DND-41 (cell line): ENCODE data around the gene STAT6.

ENCODE experiments used
- ATAC-seq: fragments of 200-7000 bp; cut with Tn5 transposase; 3 replicates; pipeline ENCODE4 v1.9.1; 2021; ENCODE audit warnings: low read depth; ENCODE audit not compliant: insufficient read depth
- DNase-seq: peaks from one replicate; pipeline ENCODE4 v3.0.0-alpha.2; 2020
- H2AFZ ChIP-seq: 2 replicates; pipeline ENCODE4 v1.6.0; 2012; ENCODE audit warnings: low read depth, low read length
- H3K27ac ChIP-seq: 2 replicates; pipeline ENCODE4 v1.5.1; 2012; ENCODE audit warnings: low read length, inconsistent platforms
- H3K27me3 ChIP-seq: fragments of 200-600 bp; sonication (generic); 2 replicates; pipeline ENCODE4 v1.6.0; 2012; ENCODE audit warnings: low read length, mild to moderate bottlenecking, inconsistent platforms; ENCODE audit not compliant: insufficient read depth, poor library complexity
- H3K36me3 ChIP-seq: 2 replicates; pipeline ENCODE4 v1.5.1; 2012; ENCODE audit warnings: low read length, inconsistent platforms; ENCODE audit not compliant: insufficient read depth
- H3K4me1 ChIP-seq: 2 replicates; pipeline ENCODE4 v1.5.1; 2012; ENCODE audit warnings: mild to moderate bottlenecking, low read length; ENCODE audit not compliant: insufficient read depth
- H3K4me2 ChIP-seq: 2 replicates; pipeline ENCODE4 v1.6.0; 2012; ENCODE audit warnings: mild to moderate bottlenecking, moderate library complexity, low read length, inconsistent platforms; ENCODE audit not compliant: insufficient read depth
- H3K4me3 ChIP-seq, 2 experiments: fragments of 200-600 bp in 1 of 2; shearing (Covaris generic) in 1 of 2; 2 replicates each; pipeline ENCODE4 v1.5.1; 2012 to 2016; ENCODE audit warnings: inconsistent platforms in 2 of 2, low read length in 2 of 2, mild to moderate bottlenecking in 2 of 2, low read depth in 1 of 2, moderate library complexity in 1 of 2
- H3K79me2 ChIP-seq: 2 replicates; pipeline ENCODE4 v1.6.0; 2012; ENCODE audit warnings: low read length, inconsistent platforms; ENCODE audit not compliant: insufficient read depth
- H3K9ac ChIP-seq: 2 replicates; pipeline ENCODE4 v1.6.0; 2012; ENCODE audit warnings: low read depth, mild to moderate bottlenecking, inconsistent platforms, low read length, moderate library complexity
- H3K9me3 ChIP-seq: 2 replicates; pipeline ENCODE4 v1.5.1; 2012; ENCODE audit warnings: low read length, moderate library complexity, mild to moderate bottlenecking, inconsistent platforms; ENCODE audit not compliant: insufficient read depth, severe bottlenecking
- H4K20me1 ChIP-seq: 2 replicates; pipeline ENCODE4 v1.6.0; 2012; ENCODE audit warnings: low read length; ENCODE audit not compliant: insufficient read depth
- EZH2 ChIP-seq: IDR thresholded peaks from 3 replicates; pipeline ENCODE4 v1.6.1; 2012; ENCODE audit warnings: borderline replicate concordance, low read depth, mild to moderate bottlenecking, moderate library complexity, low read length, inconsistent platforms; ENCODE audit not compliant: severe bottlenecking
- TF ChIP-seq, protein P1 (sequence below): IDR thresholded peaks from 2 replicates; pipeline ENCODE4 v1.5.1; 2012; ENCODE audit warnings: borderline replicate concordance, low read length, moderate library complexity, mild to moderate bottlenecking; ENCODE audit not compliant: poor library complexity, severe bottlenecking; ENCODE audit errors: extremely low read depth

The STAT6 gene

DNA sequence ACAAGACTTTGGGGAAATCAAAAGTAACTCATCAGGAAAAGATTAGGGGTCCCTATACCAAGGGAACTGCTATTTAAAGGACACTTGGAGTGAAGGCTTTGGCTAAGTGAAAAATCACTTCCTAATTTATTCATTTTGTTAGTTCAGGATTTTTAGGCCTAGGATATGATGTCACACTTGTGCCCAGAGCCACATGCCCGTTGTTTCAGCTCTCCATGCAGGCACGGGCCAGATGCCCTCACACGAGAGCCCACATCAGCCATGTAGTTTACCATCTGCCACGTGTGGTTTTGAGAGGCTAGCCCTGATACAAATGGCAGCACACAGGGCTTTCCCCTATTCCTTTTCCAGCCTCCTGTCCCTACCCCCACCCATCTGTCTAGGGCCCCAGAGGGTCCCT lies 48.1 kb upstream of the STAT6 start:
- Histone ChIP-seq H3K27me3 (no peaks in the 10 kb centered on the region), H3K4me1 (0 out of 2 replicates have a peak, but pooled peaks cover 6% of the 10 kb centered on the region), H3K36me3 (no peaks in the 10 kb centered on the region), H3K9me3 (no peaks in the 10 kb centered on the region), H3K4me2 (no peak overlapping the region), H4K20me1 (0 out of 2 replicates have a peak, but pooled peaks cover 2% of the 10 kb centered on the region), H3K4me3 (no peak overlapping the region), H3K79me2 (no peaks in the 10 kb centered on the region), H2AFZ (no peak overlapping the region), H3K9ac (no peak overlapping the region), H3K27ac (no peak overlapping the region)
- DNase-seq (no peak), ATAC-seq (no peak)
- TF ChIP-seq, protein P1, sequence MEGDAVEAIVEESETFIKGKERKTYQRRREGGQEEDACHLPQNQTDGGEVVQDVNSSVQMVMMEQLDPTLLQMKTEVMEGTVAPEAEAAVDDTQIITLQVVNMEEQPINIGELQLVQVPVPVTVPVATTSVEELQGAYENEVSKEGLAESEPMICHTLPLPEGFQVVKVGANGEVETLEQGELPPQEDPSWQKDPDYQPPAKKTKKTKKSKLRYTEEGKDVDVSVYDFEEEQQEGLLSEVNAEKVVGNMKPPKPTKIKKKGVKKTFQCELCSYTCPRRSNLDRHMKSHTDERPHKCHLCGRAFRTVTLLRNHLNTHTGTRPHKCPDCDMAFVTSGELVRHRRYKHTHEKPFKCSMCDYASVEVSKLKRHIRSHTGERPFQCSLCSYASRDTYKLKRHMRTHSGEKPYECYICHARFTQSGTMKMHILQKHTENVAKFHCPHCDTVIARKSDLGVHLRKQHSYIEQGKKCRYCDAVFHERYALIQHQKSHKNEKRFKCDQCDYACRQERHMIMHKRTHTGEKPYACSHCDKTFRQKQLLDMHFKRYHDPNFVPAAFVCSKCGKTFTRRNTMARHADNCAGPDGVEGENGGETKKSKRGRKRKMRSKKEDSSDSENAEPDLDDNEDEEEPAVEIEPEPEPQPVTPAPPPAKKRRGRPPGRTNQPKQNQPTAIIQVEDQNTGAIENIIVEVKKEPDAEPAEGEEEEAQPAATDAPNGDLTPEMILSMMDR = no peak
- no peak for TF ChIP-seq EZH2

DNA sequence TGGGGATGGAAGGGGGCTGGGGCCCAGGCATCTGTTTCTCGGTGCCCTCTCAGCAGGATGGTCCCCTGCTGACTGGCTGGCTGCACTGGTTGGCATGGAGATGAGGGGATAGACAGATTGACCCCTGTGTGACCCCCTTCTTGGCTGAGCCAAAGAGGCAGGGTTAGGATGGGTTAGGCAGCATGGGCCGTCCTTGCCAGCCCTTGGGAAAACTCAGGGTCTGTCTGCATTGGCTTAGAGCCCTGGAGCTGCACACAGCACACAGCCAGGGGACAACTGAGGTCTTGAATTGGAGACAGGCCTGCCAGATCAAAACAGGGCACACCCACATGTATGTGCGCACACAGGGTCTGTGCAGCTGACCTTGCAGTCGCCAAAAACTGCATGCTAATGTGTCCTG lies 47.5 kb upstream of the STAT6 start:
- 0 out of 2 replicates have a peak, but pooled peaks cover 2% of the 10 kb centered on the region for H4K20me1 ChIP-seq
- H3K4me3 ChIP-seq = no peak overlapping the region
- TF ChIP-seq EZH2 = no peak
- TF ChIP-seq, protein P1 = no peak
- H3K9ac ChIP-seq = no peak overlapping the region
- H3K4me1 ChIP-seq = 0 out of 2 replicates have a peak, but pooled peaks cover 6% of the 10 kb centered on the region
- no peak overlapping the region for H3K27ac ChIP-seq
- no peaks in the 10 kb centered on the region for H3K79me2 ChIP-seq
- DNase-seq (no peak), ATAC-seq (no peak)
- H3K27me3 ChIP-seq = no peaks in the 10 kb centered on the region
- no peaks in the 10 kb centered on the region for H3K36me3 ChIP-seq
- H3K4me2 ChIP-seq = no peak overlapping the region
- H2AFZ ChIP-seq = no peak overlapping the region
- no peaks in the 10 kb centered on the region for H3K9me3 ChIP-seq

DNA sequence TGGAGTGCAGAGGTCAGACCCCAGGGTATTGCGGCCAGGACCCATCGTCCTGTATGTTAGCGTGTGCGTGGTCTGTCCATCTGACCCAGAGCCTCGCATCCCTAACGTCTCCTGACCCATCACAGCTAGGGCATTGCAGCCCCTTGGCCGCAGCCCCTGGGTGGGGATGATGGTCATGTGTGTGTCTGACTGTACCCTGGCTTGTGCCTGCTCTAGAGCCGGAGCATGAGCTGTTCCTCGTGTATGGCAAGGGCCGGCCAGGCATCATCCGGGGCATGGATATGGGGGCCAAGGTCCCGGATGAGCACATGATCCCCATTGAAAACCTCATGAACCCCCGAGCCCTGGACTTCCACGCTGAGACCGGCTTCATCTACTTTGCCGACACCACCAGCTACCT lies 47.0 kb upstream of the STAT6 start:
- Histone ChIP-seq H3K27me3 (no peaks in the 10 kb centered on the region), H4K20me1 (0 out of 2 replicates have a peak, but pooled peaks cover 2% of the 10 kb centered on the region), H3K79me2 (no peaks in the 10 kb centered on the region), H3K36me3 (no peaks in the 10 kb centered on the region), H3K9ac (no peak overlapping the region), H3K4me3 (no peak overlapping the region), H2AFZ (no peak overlapping the region), H3K4me1 (0 out of 2 replicates have a peak, but pooled peaks cover 6% of the 10 kb centered on the region), H3K9me3 (no peaks in the 10 kb centered on the region), H3K4me2 (no peak overlapping the region), H3K27ac (no peak overlapping the region)
- ATAC-seq = no peak
- TF ChIP-seq EZH2 = no peak
- TF ChIP-seq, protein P1 = no peak
- no peak for DNase-seq
